GM19240 (cell line): ENCODE measurements around the gene SLC6A4.
"Not testable (repeated sequence)": the region's sequence is repeated elsewhere in the genome, so short reads cannot be mapped to it uniquely, and the experiment has no call there.

Experiments
- DNase-seq: peaks from one replicate; pipeline ENCODE4 v3.0.0; 2011; ENCODE audit warnings: low spot score; ENCODE audit not compliant: insufficient read length

SLC6A4 gene

DNA sequence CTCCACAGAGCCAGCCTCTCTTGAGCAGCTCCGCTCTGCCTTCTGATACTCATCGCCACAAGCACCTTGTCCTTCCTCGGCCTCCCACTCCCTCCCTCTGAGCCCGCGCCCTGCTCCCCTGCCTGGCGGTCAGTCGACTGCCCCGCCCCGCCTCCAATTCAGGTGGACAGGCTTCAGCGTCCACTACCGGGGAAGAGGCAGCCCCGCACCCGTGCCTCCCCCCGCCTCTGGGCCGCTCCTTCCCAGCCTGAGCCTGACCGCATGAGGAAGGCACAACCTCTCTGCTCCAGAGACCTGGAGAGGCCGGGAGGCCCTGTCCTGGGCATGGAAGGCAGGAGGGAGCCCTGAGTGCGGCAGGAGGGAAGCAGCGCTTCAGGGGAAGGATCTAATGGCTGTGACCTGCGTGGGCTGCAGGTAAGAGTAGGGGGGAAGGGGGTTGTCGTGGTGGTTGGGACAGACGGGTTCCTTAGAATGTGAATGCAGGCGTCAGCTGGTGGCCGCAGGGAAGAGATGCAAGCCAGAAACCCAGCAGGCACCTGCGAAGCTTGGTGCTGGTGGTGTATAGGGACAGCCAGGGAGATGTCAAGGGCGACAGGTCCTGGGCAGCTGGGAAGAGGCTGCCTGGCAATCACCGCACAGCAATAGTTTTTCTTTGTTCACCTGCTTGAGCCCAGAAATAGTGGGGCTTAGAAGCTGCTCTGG is 3.0 kb upstream of the SLC6A4 start:
- DNase-seq, result no peak

DNA sequence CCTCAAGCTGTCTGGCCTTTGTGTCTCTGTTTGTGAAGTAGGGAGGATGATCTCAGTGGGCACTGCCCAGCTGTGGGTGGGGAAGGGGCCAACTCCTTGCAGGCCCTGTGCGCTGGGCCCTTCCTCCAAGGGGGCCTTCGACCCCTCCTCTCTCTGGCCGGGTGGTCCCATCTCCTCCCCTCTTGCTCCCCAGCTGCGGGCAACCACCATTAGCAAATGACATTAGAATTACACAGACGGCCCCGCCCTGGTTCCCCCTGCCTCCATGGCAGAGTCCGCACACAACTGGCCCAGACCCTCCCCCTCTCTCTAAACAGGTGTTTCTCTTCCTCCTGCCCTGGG is 2.5 kb upstream of the SLC6A4 start:
- no peak for DNase-seq

GRCh38 chr17:30237296-30238002 is 2.0 kb upstream of the SLC6A4 start:
- DNase-seq, result no peak

DNA sequence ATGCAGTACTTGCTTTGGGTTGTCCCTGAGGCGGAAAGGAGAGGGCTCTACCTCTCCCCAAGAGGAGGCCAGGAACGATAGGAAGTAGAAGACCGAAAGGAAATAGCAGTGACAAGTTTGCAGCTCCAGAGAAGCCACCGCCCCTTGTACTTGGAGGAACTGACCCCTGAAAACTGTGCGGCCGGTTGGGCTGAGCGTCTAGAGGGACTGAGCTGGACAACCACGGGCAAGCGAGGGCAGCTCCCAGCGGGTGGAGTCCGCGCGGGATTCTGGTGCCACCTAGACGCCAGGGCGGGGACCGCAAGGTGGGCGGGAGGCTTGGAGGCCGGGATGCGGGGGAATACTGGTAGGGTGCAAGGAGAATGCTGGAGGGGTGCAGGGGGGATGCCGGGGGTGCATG is 1.3 kb upstream of the SLC6A4 start:
- DNase-seq, result no peak

DNA sequence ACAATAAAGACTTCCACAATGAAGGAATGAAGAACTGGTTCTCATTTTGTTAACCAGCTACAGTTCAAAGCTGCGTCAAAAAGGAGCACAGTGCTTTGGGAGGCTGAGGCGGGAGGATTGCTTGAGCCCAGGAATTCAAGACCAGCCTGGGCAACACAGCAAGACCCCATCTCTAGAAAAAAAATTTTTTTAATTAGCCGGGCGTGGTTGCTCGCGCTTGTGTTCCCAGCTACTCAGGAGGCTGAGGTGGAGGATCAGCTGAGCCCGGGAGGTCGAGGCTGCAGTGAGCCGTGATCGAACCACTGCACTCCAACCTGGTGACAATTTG is 764 bp upstream of the SLC6A4 start:
- no peak for DNase-seq

- peak; percentile 34 for DNase-seq
Observed at GRCh38 chr17:30234964-30235363, 533 bp downstream of the SLC6A4 start.

DNA sequence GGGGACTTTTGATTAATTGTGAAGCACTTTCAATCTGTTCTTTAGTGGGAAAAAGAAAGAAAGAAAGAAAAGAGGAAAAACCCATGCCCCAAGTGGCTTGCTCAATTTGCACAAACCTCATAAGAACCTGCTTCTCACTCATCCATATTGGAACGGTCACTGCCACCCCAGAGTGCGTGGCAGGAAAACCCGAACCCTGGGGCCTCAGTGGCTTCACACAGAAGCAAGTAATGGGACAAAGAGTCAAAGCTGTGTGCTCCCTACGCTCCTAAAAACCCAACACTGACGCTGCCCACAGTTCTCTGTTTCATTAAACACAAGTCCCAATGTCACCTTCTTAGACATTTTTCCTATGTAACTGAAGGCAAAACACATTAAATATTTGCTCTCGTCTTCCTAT is 1.2 kb downstream of the SLC6A4 start:
- no peak for DNase-seq

DNA sequence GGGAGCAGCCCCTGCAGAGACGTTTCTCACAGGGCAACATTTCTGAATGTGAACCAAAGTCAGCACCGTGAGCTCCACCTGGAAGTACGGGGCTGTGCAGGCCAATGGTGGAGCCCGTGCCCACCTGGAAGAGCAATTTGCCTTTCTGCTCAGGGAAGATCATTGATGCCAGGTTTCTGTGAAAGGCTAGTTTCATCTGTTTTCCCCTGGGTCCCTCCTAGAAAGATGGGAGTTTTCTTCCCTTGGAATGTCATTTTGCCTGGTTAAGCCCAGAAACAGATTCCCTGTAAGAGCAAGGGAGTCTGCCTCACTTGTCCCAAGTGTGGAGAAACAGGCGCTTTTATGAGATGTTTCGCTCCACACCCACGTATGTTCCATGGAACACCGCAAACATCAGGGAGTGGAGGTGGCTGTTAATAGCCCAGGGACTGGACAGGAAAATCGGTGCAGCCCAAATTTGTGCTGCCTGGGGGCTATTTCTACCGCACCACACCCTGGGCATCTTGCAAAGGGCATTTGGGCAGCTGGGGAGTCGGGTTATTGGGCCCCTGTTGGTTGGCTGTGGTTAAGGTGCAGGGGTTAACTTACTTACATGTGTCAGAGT is 2.6 kb downstream of the SLC6A4 start:
- no peak for DNase-seq

GRCh38 chr17:30232015-30232823 is 3.3 kb downstream of the SLC6A4 start:
- DNase-seq, result no peak

DNA sequence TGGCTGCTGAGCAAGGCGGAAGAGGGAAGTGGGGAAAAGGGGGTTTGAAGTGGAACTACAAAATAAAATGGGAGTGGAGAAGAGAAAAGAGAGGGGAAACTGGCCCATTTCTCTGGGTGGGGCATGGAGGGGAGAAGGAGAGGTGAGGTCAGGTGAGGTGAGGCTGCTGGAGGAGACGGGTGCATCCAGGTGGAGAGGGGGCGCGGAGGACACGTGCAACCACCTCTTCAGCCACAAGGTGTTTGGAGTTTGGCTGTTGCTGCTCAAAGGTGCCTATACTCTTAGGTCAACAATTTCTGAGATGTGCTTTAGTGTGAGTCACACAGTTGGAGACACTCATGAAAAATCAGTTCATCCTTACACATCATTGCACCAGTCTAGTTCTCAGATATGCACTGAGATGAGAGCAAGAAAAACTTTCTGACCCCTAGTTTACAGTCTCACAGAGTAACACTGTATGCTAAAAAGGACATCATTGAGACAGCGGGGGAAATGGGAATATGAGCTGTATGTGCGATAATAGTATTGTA is 4.8 kb downstream of the SLC6A4 start:
- no peak for DNase-seq

DNA sequence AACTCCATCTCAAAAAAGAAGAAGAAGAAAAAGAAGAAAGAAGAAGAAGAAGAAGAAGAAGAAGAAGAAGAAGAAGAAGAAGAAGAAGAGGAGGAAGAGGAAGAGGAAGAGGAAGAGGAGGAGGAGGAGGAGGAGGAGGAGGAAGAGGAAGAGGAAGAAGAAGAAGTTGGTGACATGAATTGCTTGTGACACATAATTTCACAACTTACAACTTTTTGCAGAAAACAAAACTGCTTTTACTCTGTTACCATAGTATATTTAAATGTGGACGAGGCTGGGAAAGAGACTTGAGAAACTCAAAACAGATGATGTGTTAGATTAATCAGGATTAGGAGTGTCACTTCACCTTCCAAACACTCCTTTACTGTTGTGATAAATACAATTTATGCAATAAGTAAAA is 5.5 kb downstream of the SLC6A4 start:
- not testable (repeated sequence) for DNase-seq

- no peak for DNase-seq
Observed at GRCh38 chr17:30229012-30229411, 6.5 kb downstream of the SLC6A4 start.

- no peak for DNase-seq
Observed at GRCh38 chr17:30228011-30228410, 7.5 kb downstream of the SLC6A4 start.

- DNase-seq, result no peak
Observed at GRCh38 chr17:30226878-30227277, 8.6 kb downstream of the SLC6A4 start.

GRCh38 chr17:30225919-30226553 is 9.5 kb downstream of the SLC6A4 start:
- no peak for DNase-seq

DNA sequence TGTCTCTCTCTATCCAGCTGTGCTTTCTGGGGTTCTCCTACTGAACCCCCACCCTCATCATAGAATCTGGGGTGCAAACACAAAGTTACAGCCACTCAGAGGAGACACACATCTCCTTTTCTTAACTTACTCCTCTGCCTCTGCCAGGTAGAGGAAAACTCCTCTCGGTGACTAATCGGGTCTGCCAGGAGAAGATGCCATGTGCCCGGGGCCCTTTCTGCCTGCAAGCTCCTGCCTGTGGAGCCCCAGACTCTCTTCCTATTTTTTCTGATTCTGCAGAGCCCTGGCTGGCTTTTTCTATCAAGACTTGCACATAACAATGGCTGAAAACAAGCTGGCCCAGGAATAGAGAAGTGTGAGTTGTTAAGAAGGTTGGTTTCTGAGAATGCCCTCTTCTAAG is 10.4 kb downstream of the SLC6A4 start:
- no peak for DNase-seq

DNA sequence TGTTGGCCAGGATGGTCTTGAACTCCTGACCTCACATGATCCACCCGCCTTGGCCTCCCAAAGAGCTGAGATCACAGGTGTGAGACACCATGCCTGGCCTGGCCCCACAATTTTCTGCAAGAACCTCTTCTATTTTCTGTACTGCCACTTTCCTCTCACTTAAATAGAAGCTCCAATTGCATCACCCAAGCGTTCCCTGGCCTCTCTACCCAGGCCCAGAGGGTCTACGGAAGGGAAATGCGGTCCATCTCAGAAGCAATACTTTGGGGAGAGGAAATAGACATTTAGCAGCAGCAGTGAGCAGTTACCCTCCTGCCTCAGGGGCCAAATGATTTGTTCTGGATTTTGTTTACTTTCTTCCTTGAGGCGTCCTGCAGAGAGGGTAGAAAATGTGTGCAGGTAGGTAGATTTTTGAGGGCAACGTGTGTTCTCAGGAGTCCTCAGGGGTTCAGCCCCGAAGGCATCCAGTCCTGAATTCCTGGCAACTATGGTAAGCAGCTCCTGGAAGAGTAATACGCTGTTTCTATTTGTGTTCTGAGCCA is 11.0 kb downstream of the SLC6A4 start:
- DNase-seq, result no peak

DNA sequence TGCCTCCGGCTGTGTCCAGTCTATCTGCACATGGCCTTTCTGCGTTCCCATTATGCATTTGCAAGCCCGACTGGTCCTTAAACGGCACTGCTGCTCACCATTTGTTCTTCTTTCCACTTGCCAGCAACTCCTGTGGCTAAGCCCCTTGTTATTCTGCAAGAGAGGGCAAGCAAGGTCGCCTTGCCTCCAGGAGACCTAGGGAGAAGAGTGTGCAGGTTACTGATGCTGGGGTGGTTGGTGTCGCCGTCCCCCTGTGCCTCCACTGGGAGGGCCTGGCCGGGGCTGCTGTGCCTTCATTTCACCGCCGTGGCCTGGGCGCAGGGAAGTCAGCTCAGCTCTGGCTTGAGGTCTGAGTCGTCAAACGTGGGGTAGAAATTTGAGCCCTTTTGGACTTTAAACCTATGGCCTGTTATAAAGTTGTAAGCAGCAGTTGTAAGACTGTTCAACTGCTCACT is 12.7 kb downstream of the SLC6A4 start:
- DNase-seq, result no peak

- no peak for DNase-seq
Observed at GRCh38 chr17:30222251-30222650, 13.2 kb downstream of the SLC6A4 start.

- no peak for DNase-seq
Observed at GRCh38 chr17:30221346-30221745, 14.2 kb downstream of the SLC6A4 start.

GRCh38 chr17:30220414-30220813 is 15.1 kb downstream of the SLC6A4 start:
- DNase-seq, result no peak
